Ascending aorta (tissue), 2 donors: ENCODE data around the gene CASP3. TPM values are rescaled to one million over a fixed set of nuclear protein-coding genes. Genes with fewer than 3 reads are reported as not detected.
"Not testable (repeated sequence)": the region's sequence is repeated elsewhere in the genome, so short reads cannot be mapped to it uniquely, and the experiment has no call there.

ENCODE experiments used
- DNase-seq, 2 donors: peaks; one replicate each; pipeline ENCODE4 v3.0.0-alpha.2; 2019; ENCODE audit warnings: low spot score in 2 of 2
- H3K27ac ChIP-seq, 2 donors: fragments of 200-600 bp; sonication (generic); one replicate each; pipeline ENCODE4 v1.5.1; 2016 to 2017; ENCODE audit warnings: mild to moderate bottlenecking in 1 of 2
- H3K27me3 ChIP-seq: fragments of 200-600 bp; sonication (generic); one replicate; pipeline ENCODE4 v1.5.1; 2017
- H3K36me3 ChIP-seq, 2 donors: fragments of 200-600 bp; sonication (generic); one replicate each; pipeline ENCODE4 v1.5.1; 2016
- H3K4me1 ChIP-seq, 2 donors: fragments of 200-600 bp; sonication (generic); one replicate each; pipeline ENCODE4 v1.5.1; 2016 to 2017; ENCODE audit warnings: mild to moderate bottlenecking in 1 of 2
- H3K4me3 ChIP-seq, 2 donors: fragments of 200-600 bp; sonication (generic); one replicate each; pipeline ENCODE4 v1.5.1; 2016 to 2017; ENCODE audit warnings: mild to moderate bottlenecking in 1 of 2
- H3K9me3 ChIP-seq, 2 donors: fragments of 200-600 bp; sonication (generic); one replicate each; pipeline ENCODE4 v1.5.1; 2016
- CTCF ChIP-seq, 3 experiments: fragments of 200-600 bp in 2 of 3; fragments of 450-650 bp in 1 of 3; sonication (generic) in 2 of 3; IDR thresholded peaks; one replicate each; pipeline ENCODE4 v1.5.1; 2016 to 2019; ENCODE audit warnings: antibody characterized with exemption in 3 of 3, mild to moderate bottlenecking in 1 of 3, moderate library complexity in 1 of 3
- intact Hi-C: fragments of 100-400 bp; cut with DNase I; formaldehyde crosslinking; loops from one replicate; pipeline ENCODE4 v1.15.1; 2023
- total RNA-seq: library from RNA; depleted of rRNA; stranded (reverse); fragments of >200 nt; gene quantifications from one replicate; pipeline ENCODE4 v1.1.0, GENCODE V29; 2016

CASP3 gene
- total RNA-seq, 1 donor from 2014 or later = 1.5 TPM

GRCh38 chr4:184616633-184617551 lies 32.4 kb downstream of the CASP3 start:
- Histone ChIP-seq H3K27me3 (no peaks in the 10 kb centered on the region), H3K4me3 (no peak overlapping the region), H3K4me1 (no peaks in the 10 kb centered on the region), H3K36me3 (no peaks in the 10 kb centered on the region), H3K9me3 (no peaks in the 10 kb centered on the region), H3K27ac (no peak overlapping the region)
- no peak for DNase-seq
- intact Hi-C loops = no loop called here
- no peak for TF ChIP-seq CTCF (IDR thresholded peaks at IDR 0.05)

GRCh38 chr4:184616168-184616567 lies 33.1 kb downstream of the CASP3 start:
- H3K4me3 ChIP-seq, intact Hi-C loops, H3K27me3 ChIP-seq, H3K4me1 ChIP-seq, H3K27ac ChIP-seq, DNase-seq, H3K9me3 ChIP-seq, H3K36me3 ChIP-seq: not testable (repeated sequence)

- Histone ChIP-seq H3K27ac (no peak overlapping the region), H3K4me1 (no peaks in the 10 kb centered on the region), H3K4me3 (no peak overlapping the region), H3K36me3 (no peaks in the 10 kb centered on the region), H3K9me3 (no peaks in the 10 kb centered on the region), H3K27me3 (no peaks in the 10 kb centered on the region)
- no peak for TF ChIP-seq CTCF (IDR thresholded peaks at IDR 0.05)
- intact Hi-C loops = no loop called here
- no peak for DNase-seq
Observed at GRCh38 chr4:184614509-184614908, 34.7 kb downstream of the CASP3 start.

GRCh38 chr4:184613405-184613804 lies 35.8 kb downstream of the CASP3 start:
- intact Hi-C loops = no loop called here

GRCh38 chr4:184612074-184612473 lies 37.2 kb downstream of the CASP3 start:
- no peak for TF ChIP-seq CTCF (IDR thresholded peaks at IDR 0.05)
- Histone ChIP-seq H3K27ac (no peak overlapping the region), H3K36me3 (no peaks in the 10 kb centered on the region), H3K27me3 (no peaks in the 10 kb centered on the region), H3K4me1 (no peaks in the 10 kb centered on the region), H3K9me3 (no peaks in the 10 kb centered on the region), H3K4me3 (no peak overlapping the region)
- no peak for DNase-seq
- intact Hi-C loops = no loop called here

More at GRCh38 chr4:184613405-184613804, 35.8 kb downstream of the CASP3 start:
- no peaks in the 10 kb centered on the region for H3K9me3 ChIP-seq
- H3K4me3 ChIP-seq = no peak overlapping the region
- no peaks in the 10 kb centered on the region for H3K27me3 ChIP-seq
- H3K4me1 ChIP-seq = no peaks in the 10 kb centered on the region
- H3K36me3 ChIP-seq = no peaks in the 10 kb centered on the region
- H3K27ac ChIP-seq = no peak overlapping the region
- DNase-seq = no peak
- TF ChIP-seq CTCF (IDR thresholded peaks at IDR 0.05) = no peak

GRCh38 chr4:184607429-184607828 lies 41.8 kb downstream of the CASP3 start:
- intact Hi-C loops = not testable (repeated sequence)
- H3K9me3 ChIP-seq = peaks cover 0 to 12% of the 10 kb centered on the region in 2 donors

GRCh38 chr4:184602857-184603256 lies 46.4 kb downstream of the CASP3 start:
- DNase-seq, H3K36me3 ChIP-seq, intact Hi-C loops, H3K4me3 ChIP-seq, H3K27me3 ChIP-seq, H3K27ac ChIP-seq, H3K4me1 ChIP-seq: not testable (repeated sequence)
- H3K9me3 ChIP-seq = peaks cover 0 to 12% of the 10 kb centered on the region in 2 donors

More at GRCh38 chr4:184607429-184607828, 41.8 kb downstream of the CASP3 start:
- H3K4me1 ChIP-seq, H3K36me3 ChIP-seq, H3K4me3 ChIP-seq, H3K27me3 ChIP-seq, DNase-seq, H3K27ac ChIP-seq: not testable (repeated sequence)

- intact Hi-C loops, H3K27ac ChIP-seq, H3K4me3 ChIP-seq, H3K4me1 ChIP-seq, H3K36me3 ChIP-seq, H3K27me3 ChIP-seq, DNase-seq: not testable (repeated sequence)
- peaks cover 0 to 12% of the 10 kb centered on the region in 2 donors for H3K9me3 ChIP-seq
Observed at GRCh38 chr4:184600982-184601381, 48.3 kb downstream of the CASP3 start.
